Transverse colon (tissue), 3 donors: Measurements from ENCODE around the gene RGL4.

Experiments
- CTCF ChIP-seq, 5 experiments: fragments of 200-600 bp in 3 of 5; fragments of 450-650 bp in 2 of 5; sonication (generic) in 3 of 5; IDR thresholded peaks; 1 replicate in 2 of 5; 2 replicates in 3 of 5; pipeline ENCODE4 v1.5.1; 2016 to 2017; ENCODE audit warnings: antibody characterized with exemption in 5 of 5, inconsistent platforms in 3 of 5, mild to moderate bottlenecking in 2 of 5, moderate library complexity in 1 of 5
- EP300 ChIP-seq: sonication (generic); formaldehyde crosslinking; IDR thresholded peaks from one replicate; pipeline ENCODE4 v1.6.1; 2017; ENCODE audit warnings: antibody characterized with exemption, low read depth

- TF ChIP-seq CTCF (IDR thresholded peaks at IDR 0.05) = no peak
- TF ChIP-seq EP300 = no peak
These were observed 14.0 kb downstream of the RGL4 start for GRCh38 chr22:23704829-23705228.
